GM12874 (cell line): Measurements from ENCODE around the gene RERE.

Experiments used
- CTCF ChIP-seq: IDR thresholded peaks from 2 replicates; pipeline ENCODE4 v1.5.1; 2011; ENCODE audit warnings: low read depth, mild to moderate bottlenecking, control low read depth, low read length, moderate library complexity; ENCODE audit not compliant: insufficient read depth

RERE gene

GRCh38 chr1:8533907-8534306, 283.5 kb downstream of the RERE start:
- TF ChIP-seq CTCF: no peak

DNA sequence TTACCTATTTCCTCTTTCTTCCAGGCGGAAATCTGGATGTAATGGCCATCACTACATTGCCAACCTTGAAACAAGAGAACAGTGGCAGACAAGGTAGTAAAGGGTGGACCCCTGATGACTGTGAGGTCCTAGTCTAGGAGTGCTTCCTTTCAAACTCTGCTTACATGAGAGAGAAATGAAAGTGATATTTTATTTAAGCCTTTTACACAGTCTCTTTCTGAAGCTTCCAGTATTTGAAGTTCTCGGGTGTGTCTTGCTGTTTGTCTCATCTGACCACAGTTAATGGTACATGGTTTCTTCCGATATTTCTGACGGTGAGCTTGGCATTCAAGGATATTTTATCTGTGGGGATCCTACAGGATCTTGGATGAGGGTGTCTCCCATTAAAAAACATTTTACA, 284.3 kb downstream of the RERE start:
- no peak for TF ChIP-seq CTCF

DNA sequence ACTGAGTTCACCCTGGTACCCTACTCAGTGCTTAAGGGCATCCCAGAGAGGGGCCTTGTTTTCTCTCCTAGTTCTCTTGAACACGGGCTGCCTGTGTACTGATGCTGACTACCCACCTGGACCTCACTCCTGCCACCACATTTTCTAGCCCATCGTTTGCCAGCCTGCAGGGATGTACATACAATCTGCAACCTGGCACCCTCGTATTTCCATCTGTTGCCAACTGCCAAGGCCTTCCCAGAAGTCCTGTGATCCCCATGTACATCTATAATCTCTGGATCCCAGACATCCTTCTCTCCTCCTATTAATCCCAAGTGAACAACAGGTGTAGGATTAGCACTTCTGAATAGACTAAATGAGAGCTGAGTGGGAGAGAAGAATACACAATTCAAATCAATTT, 287.5 kb downstream of the RERE start:
- no peak for TF ChIP-seq CTCF

DNA sequence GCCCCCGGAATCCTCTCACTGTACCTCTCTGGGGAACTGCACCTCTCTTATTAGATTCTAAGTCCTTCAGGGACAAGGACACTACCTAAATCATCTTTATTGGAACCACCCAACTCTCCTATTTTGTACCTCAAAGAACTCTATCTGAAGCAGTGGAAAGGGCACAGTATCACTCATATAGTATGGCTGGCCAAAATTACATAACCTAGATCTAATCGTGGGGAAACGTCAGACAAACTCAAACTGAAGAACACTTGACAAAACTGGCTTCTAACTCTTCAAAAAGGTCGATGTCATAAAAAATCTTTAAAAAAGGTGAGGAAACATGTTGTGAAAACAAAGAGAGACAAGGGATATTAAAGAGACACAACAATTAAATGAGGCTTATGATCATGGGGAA, 289.5 kb downstream of the RERE start:
- TF ChIP-seq CTCF: no peak

GRCh38 chr1:8525558-8526275, 291.7 kb downstream of the RERE start:
- no peak for TF ChIP-seq CTCF

DNA sequence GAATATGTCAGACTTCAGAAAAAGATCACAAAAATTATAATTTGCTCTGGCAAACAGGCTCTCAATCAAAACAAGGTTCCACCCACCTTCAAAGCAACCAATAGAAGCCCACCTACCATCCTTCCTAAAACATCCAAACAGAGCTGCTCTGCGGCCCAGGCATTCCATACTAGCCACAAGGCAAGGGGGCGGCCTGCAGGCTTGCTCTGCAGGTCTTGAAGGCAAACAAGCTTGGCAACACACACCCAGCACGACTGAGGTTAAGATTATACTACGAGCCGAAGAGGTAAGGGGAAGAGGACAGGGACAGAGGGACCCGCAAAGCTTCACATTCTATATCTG, 292.3 kb downstream of the RERE start:
- no peak for TF ChIP-seq CTCF

DNA sequence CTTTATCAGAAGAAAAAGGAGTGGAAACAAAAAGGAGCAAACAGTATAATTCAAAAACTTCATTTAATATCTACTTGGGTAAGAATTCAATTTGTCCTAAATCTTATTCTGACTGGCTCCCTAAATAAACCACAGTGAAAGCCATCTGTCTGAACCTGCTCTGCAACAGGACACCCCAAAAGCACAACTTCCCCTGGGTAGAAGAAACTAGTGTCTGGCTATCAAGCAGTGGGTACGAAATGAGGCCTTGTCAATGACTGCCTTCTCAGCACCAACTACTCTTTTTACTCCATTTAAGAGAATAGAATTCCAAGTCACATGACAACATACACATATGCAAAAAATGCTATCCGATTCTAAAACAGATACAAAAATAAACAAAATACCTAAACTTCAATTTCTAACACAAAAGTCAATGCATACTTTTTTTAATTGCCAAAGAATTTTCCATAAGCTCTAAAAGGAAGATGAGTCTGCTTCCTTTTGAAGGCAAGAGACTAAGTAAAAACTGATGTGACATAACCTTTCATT, 292.7 kb downstream of the RERE start:
- no peak for TF ChIP-seq CTCF
